ENCODE results near the gene CUL4A.

DNA sequence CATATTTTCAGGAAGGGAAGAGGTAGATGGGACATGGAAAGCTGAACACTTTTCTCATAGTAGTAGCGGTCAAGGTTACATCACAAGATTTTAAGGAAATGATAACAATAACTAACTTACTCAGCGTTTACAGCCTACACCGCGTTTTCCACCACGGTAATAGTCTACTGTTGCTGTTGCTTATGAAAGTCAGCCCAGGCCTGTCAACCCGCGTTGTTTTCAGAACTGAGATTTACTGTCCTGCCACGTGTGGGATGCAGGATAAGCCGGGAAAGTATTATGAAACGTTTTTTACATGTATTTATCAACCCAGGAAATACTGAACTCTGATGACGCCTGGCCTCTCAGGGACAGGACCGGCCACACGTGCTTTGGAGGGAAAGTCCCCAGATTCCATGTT, 51.6 kb downstream of the CUL4A start:
- TF ChIP-seq POLR2A (IDR thresholded peaks at IDR 0.05; ENCODE audit: low read length) (no peak), GATA1 (IDR thresholded peaks at IDR 0.05; ENCODE audit: low read depth, low read length) (no peak)

Data from erythroblast (primary cell).